ENCODE measurements around the gene MMP13.

GRCh38 chr11:102926517-102926916 is 29.0 kb downstream of the MMP13 start:
- TF ChIP-seq EZH2 (IDR thresholded peaks at IDR 0.05; ENCODE audit: low read length) = no peak
- TF ChIP-seq CTCF (optimal IDR thresholded peaks at IDR 0.05 in 1 of 3, IDR thresholded peaks at IDR 0.05 in 1 of 3, conservative IDR thresholded peaks at IDR 0.05 in 1 of 3; ENCODE audit: extremely low read depth in 1 of 3, insufficient read depth in 2 of 3, low read length in 3 of 3) = no peak

Data from keratinocyte (primary cell).